BLaER1 treated with 17β-estradiol and CSF1 and Interleukin-3, amounts not matched to agents 10 nM and 100 nM (cell line): ENCODE results near the gene ITFG1.
A peak's percentile ranks its signal among the peaks of the same experiment; 100 is the strongest.
"Not testable (repeated sequence)": the region's sequence is repeated elsewhere in the genome, so short reads cannot be mapped to it uniquely, and the experiment has no call there.

ENCODE experiments used
- H3K27ac ChIP-seq, 11 experiments: shearing (Covaris generic); formaldehyde crosslinking; 2 replicates each; pipeline ENCODE4 v1.8.1; 2022
- H3K27me3 ChIP-seq, 11 experiments: shearing (Covaris generic); formaldehyde crosslinking; 2 replicates each; pipeline ENCODE4 v1.8.1; 2022
- H3K36me3 ChIP-seq, 11 experiments: shearing (Covaris generic); formaldehyde crosslinking; 2 replicates each; pipeline ENCODE4 v1.8.1; 2022
- H3K4me1 ChIP-seq, 10 experiments: shearing (Covaris generic); formaldehyde crosslinking; 2 replicates each; pipeline ENCODE4 v1.8.1; 2022
- H3K4me2 ChIP-seq, 11 experiments: shearing (Covaris generic); formaldehyde crosslinking; 2 replicates each; pipeline ENCODE4 v1.8.1; 2022
- H3K4me3 ChIP-seq, 10 experiments: shearing (Covaris generic); formaldehyde crosslinking; 2 replicates each; pipeline ENCODE4 v1.8.1; 2022
- H3K9ac ChIP-seq, 11 experiments: shearing (Covaris generic); formaldehyde crosslinking; 2 replicates each; pipeline ENCODE4 v1.8.1; 2022
- H3K9me3 ChIP-seq, 11 experiments: shearing (Covaris generic); formaldehyde crosslinking; replicated peaks in 1 of 11; 2 replicates each; pipeline ENCODE4 v1.8.1; 2022
- H4K20me1 ChIP-seq, 11 experiments: shearing (Covaris generic); formaldehyde crosslinking; 2 replicates each; pipeline ENCODE4 v1.8.1; 2022
- Cebpa-rat ChIP-seq, 11 experiments: shearing (Covaris generic); IDR thresholded peaks; 2 replicates each; pipeline ENCODE4 v1.8.1; 2022

The ITFG1 gene

GRCh38 chr16:47162670-47163420 lies 298.0 kb downstream of the ITFG1 start:
- Histone ChIP-seq H3K4me3 (no peak overlapping the region), H3K4me1 (no peaks in the 10 kb centered on the region), H3K36me3 (peaks cover 4 to 37% (median 10%) of the 10 kb centered on the region in 11 experiments; a peak in 18 of 22 replicates), H3K9me3 (no peaks in the 10 kb centered on the region), H3K4me2 (no peak overlapping the region), H3K27me3 (no peaks in the 10 kb centered on the region), H3K27ac (no peak overlapping the region), H3K9ac (no peak overlapping the region), H4K20me1 (no peaks in the 10 kb centered on the region)
- no peak for TF ChIP-seq Cebpa-rat (IDR thresholded peaks at IDR 0.05)

GRCh38 chr16:47161464-47161863 lies 299.4 kb downstream of the ITFG1 start:
- H3K9me3 ChIP-seq, result no peaks in the 10 kb centered on the region
- no peak for TF ChIP-seq Cebpa-rat (IDR thresholded peaks at IDR 0.05)
- no peak overlapping the region for H3K4me2 ChIP-seq
- H4K20me1 ChIP-seq, result no peaks in the 10 kb centered on the region
- H3K9ac ChIP-seq, result no peak overlapping the region
- no peaks in the 10 kb centered on the region for H3K27me3 ChIP-seq
- no peak overlapping the region for H3K27ac ChIP-seq
- no peak overlapping the region for H3K4me3 ChIP-seq
- H3K36me3 ChIP-seq, result peaks cover 4 to 51% (median 20%) of the 10 kb centered on the region in 11 experiments; a peak in 20 of 22 replicates
- no peaks in the 10 kb centered on the region for H3K4me1 ChIP-seq

GRCh38 chr16:47160422-47160821 lies 300.4 kb downstream of the ITFG1 start:
- TF ChIP-seq Cebpa-rat (IDR thresholded peaks at IDR 0.05), result no peak
- no peak overlapping the region for H3K27ac ChIP-seq
- no peaks in the 10 kb centered on the region for H3K4me1 ChIP-seq
- H3K9ac ChIP-seq, result no peak overlapping the region
- H4K20me1 ChIP-seq, result no peaks in the 10 kb centered on the region
- H3K27me3 ChIP-seq, result no peaks in the 10 kb centered on the region
- H3K9me3 ChIP-seq, result no peaks in the 10 kb centered on the region
- H3K4me2 ChIP-seq, result no peak overlapping the region
- no peak overlapping the region for H3K4me3 ChIP-seq
- H3K36me3 ChIP-seq, result peaks cover 4 to 59% (median 25%) of the 10 kb centered on the region in 11 experiments; a peak in 20 of 22 replicates

- Histone ChIP-seq H4K20me1 (no peaks in the 10 kb centered on the region), H3K9ac (no peak overlapping the region), H3K9me3 (peaks cover 0 to 3% (median 2%) of the 10 kb centered on the region in 11 experiments; a peak in 10 of 22 replicates), H3K4me1 (no peaks in the 10 kb centered on the region), H3K27ac (no peak overlapping the region), H3K27me3 (no peaks in the 10 kb centered on the region), H3K4me3 (no peak overlapping the region), H3K4me2 (no peak overlapping the region), H3K36me3 (peaks cover 7 to 67% (median 31%) of the 10 kb centered on the region in 11 experiments; a peak in 21 of 22 replicates)
- no peak for TF ChIP-seq Cebpa-rat (IDR thresholded peaks at IDR 0.05)
Measured at GRCh38 chr16:47158992-47159391, 301.9 kb downstream of the ITFG1 start.

GRCh38 chr16:47156680-47157215 lies 304.1 kb downstream of the ITFG1 start:
- Histone ChIP-seq H3K36me3 (peaks cover 29 to 89% (median 52%) of the 10 kb centered on the region in 11 experiments), H4K20me1 (no peaks in the 10 kb centered on the region), H3K27ac (no peak overlapping the region), H3K4me1 (no peaks in the 10 kb centered on the region), H3K4me3 (no peak overlapping the region), H3K27me3 (no peaks in the 10 kb centered on the region), H3K9ac (no peak overlapping the region), H3K4me2 (no peak overlapping the region), H3K9me3 (peaks cover 19 to 25% (median 22%) of the 10 kb centered on the region in 11 experiments)
- TF ChIP-seq Cebpa-rat (IDR thresholded peaks at IDR 0.05), result no peak

- not testable (repeated sequence) for H3K9ac ChIP-seq, H3K4me2 ChIP-seq, H3K4me1 ChIP-seq, H3K27me3 ChIP-seq, H4K20me1 ChIP-seq, H3K4me3 ChIP-seq, H3K27ac ChIP-seq
- peaks cover 25 to 67% (median 42%) of the 10 kb centered on the region in 11 experiments for H3K36me3 ChIP-seq
- H3K9me3 ChIP-seq, result peaks cover 19 to 25% (median 22%) of the 10 kb centered on the region in 11 experiments
Measured at GRCh38 chr16:47152501-47152900, 308.4 kb downstream of the ITFG1 start.

- no peak for TF ChIP-seq Cebpa-rat (IDR thresholded peaks at IDR 0.05)
- H3K36me3 ChIP-seq, result peaks cover 25 to 44% (median 28%) of the 10 kb centered on the region in 11 experiments
- peaks cover 19 to 25% (median 22%) of the 10 kb centered on the region in 11 experiments for H3K9me3 ChIP-seq
- H3K9ac ChIP-seq, result no peak overlapping the region
- no peaks in the 10 kb centered on the region for H4K20me1 ChIP-seq
- H3K4me3 ChIP-seq, result no peak overlapping the region
- H3K27ac ChIP-seq, result no peak overlapping the region
- no peaks in the 10 kb centered on the region for H3K4me1 ChIP-seq
- peaks cover 2 to 13% (median 8%) of the 10 kb centered on the region in 11 experiments; a peak in 19 of 22 replicates for H3K27me3 ChIP-seq
- no peak overlapping the region for H3K4me2 ChIP-seq
Measured at GRCh38 chr16:47150067-47150466, 310.8 kb downstream of the ITFG1 start.

- peaks cover 26 to 49% (median 44%) of the 10 kb centered on the region in 11 experiments for H3K27me3 ChIP-seq
- no peaks in the 10 kb centered on the region for H3K9me3 ChIP-seq
- peaks cover 0 to 36% (median 13%) of the 10 kb centered on the region in 11 experiments; a peak in 10 of 22 replicates for H4K20me1 ChIP-seq
- no peak for TF ChIP-seq Cebpa-rat (IDR thresholded peaks at IDR 0.05)
- peak overlapping the region in 6 of 11 experiments; percentile 86 to 92 (median 90); a peak in 8 of 22 replicates for H3K27ac ChIP-seq
- H3K4me3 ChIP-seq, result peak overlapping the region; percentile 63 to 79 (median 74)
- peaks cover 7 to 38% (median 23%) of the 10 kb centered on the region in 10 experiments; a peak in 16 of 20 replicates for H3K4me1 ChIP-seq
- H3K36me3 ChIP-seq, result no peaks in the 10 kb centered on the region
- peak overlapping the region; percentile 87 to 97 (median 93) for H3K4me2 ChIP-seq
- peak overlapping the region; percentile 79 to 93 (median 90); a peak in 18 of 22 replicates for H3K9ac ChIP-seq
Measured at GRCh38 chr16:47144559-47144877, 316.3 kb downstream of the ITFG1 start.

GRCh38 chr16:47143677-47144558 lies 316.9 kb downstream of the ITFG1 start, which contains the start of gene NETO2:
Gene NETO2, minus strand, starts transcription at chr16:47143945. Its CDS starts 333 bp downstream, at chr16:47143612.
- H3K9me3 ChIP-seq, result no peaks in the 10 kb centered on the region
- peaks cover 7 to 44% (median 26%) of the 10 kb centered on the region in 10 experiments; a peak in 16 of 20 replicates for H3K4me1 ChIP-seq
- peaks cover 0 to 42% (median 19%) of the 10 kb centered on the region in 11 experiments; a peak in 11 of 22 replicates for H4K20me1 ChIP-seq
- H3K36me3 ChIP-seq, result no peaks in the 10 kb centered on the region
- no peak for TF ChIP-seq Cebpa-rat (IDR thresholded peaks at IDR 0.05)
- peak within 1 kb of the TSS; percentile 57 to 92 (median 88) for H3K27ac ChIP-seq
- H3K4me3 ChIP-seq, result peak within 1 kb of the TSS; percentile 63 to 79 (median 74)
- peaks cover 26 to 49% (median 44%) of the 10 kb centered on the region in 11 experiments for H3K27me3 ChIP-seq
- H3K9ac ChIP-seq, result peak within 1 kb of the TSS; percentile 79 to 93 (median 90)
- peak within 1 kb of the TSS; percentile 87 to 97 (median 93) for H3K4me2 ChIP-seq
